ENCODE data around the gene ABRAXAS1. TPM values are rescaled to one million over a fixed set of nuclear protein-coding genes. Genes with fewer than 3 reads are reported as not detected.

The ABRAXAS1 gene
- polyA plus RNA-seq, 1 experiment, result 30.1 TPM

GRCh38 chr4:83473966-83474365 lies 10.9 kb downstream of the ABRAXAS1 start:
- Histone ChIP-seq H3K4me3 (ENCODE audit: low read depth, low read length) (no peak overlapping the region), H3K9me3 (ENCODE audit: control insufficient read depth, insufficient read depth, low read length) (no peaks in the 10 kb centered on the region), H3K27ac (ENCODE audit: low read depth, low read length) (no peak overlapping the region), H3K27me3 (ENCODE audit: control insufficient read depth, insufficient read depth, low read length) (no peaks in the 10 kb centered on the region)
- ChIA-PET CTCF (no interaction called here), POLR2A (no interaction called here)
- TF ChIP-seq, protein P1, sequence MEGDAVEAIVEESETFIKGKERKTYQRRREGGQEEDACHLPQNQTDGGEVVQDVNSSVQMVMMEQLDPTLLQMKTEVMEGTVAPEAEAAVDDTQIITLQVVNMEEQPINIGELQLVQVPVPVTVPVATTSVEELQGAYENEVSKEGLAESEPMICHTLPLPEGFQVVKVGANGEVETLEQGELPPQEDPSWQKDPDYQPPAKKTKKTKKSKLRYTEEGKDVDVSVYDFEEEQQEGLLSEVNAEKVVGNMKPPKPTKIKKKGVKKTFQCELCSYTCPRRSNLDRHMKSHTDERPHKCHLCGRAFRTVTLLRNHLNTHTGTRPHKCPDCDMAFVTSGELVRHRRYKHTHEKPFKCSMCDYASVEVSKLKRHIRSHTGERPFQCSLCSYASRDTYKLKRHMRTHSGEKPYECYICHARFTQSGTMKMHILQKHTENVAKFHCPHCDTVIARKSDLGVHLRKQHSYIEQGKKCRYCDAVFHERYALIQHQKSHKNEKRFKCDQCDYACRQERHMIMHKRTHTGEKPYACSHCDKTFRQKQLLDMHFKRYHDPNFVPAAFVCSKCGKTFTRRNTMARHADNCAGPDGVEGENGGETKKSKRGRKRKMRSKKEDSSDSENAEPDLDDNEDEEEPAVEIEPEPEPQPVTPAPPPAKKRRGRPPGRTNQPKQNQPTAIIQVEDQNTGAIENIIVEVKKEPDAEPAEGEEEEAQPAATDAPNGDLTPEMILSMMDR (IDR thresholded peaks at IDR 0.05; ENCODE audit: low read depth, low read length), result no peak
- DNase-seq (ENCODE audit: low read depth, low spot score), result no peak

GRCh38 chr4:83473423-83473822 lies 11.5 kb downstream of the ABRAXAS1 start:
- ChIA-PET CTCF (no interaction called here), POLR2A (no interaction called here)

DNA sequence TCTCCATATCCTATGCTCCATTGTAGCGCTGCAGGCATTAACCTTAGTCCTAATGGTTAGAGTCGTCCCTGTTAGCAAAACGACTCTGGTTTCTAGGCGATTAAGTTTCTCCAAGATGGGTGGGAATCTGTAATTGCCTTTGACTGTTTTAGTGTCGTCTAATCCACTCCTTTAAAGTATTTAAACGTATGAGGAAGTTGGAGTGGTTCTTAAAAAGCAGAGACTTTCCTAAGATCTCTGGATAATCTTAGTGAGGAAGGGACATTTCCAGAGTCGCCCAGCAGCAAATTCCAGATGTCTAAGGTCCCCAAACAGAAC lies 28.8 kb downstream of the ABRAXAS1 start:
- TF ChIP-seq, protein P1 (IDR thresholded peaks at IDR 0.05; ENCODE audit: low read depth, low read length), result no peak
- ChIA-PET POLR2A (interaction anchor here (0.6 to 1.2 kb wide), 5 partner anchors 78 to 172 kb away, joined by 3 to 6 read pairs (median 4); partner anchors contain the start of gene COQ2), CTCF (interaction anchor here (1.0 kb wide), 1 partner anchor 175 kb away, joined by 4 read pairs; no protein-coding TSS in a partner anchor)
- H3K9me3 ChIP-seq (ENCODE audit: control insufficient read depth, insufficient read depth, low read length), result no peaks in the 10 kb centered on the region
- no peak overlapping the region for H3K27ac ChIP-seq (ENCODE audit: low read depth, low read length)
- H3K27me3 ChIP-seq (ENCODE audit: control insufficient read depth, insufficient read depth, low read length), result no peaks in the 10 kb centered on the region
- H3K4me3 ChIP-seq (ENCODE audit: low read depth, low read length), result peak overlapping the region; percentile 92
- DNase-seq (ENCODE audit: low read depth, low spot score), result no peak

More at GRCh38 chr4:83473423-83473822, 11.5 kb downstream of the ABRAXAS1 start:
- no peak overlapping the region for H3K4me3 ChIP-seq (ENCODE audit: low read depth, low read length)
- no peaks in the 10 kb centered on the region for H3K27me3 ChIP-seq (ENCODE audit: control insufficient read depth, insufficient read depth, low read length)
- no peak for DNase-seq (ENCODE audit: low read depth, low spot score)
- no peak overlapping the region for H3K27ac ChIP-seq (ENCODE audit: low read depth, low read length)
- no peaks in the 10 kb centered on the region for H3K9me3 ChIP-seq (ENCODE audit: control insufficient read depth, insufficient read depth, low read length)
- TF ChIP-seq, protein P1 (IDR thresholded peaks at IDR 0.05; ENCODE audit: low read depth, low read length), result no peak

- Histone ChIP-seq H3K9me3 (ENCODE audit: control insufficient read depth, insufficient read depth, low read length) (no peaks in the 10 kb centered on the region), H3K4me3 (ENCODE audit: low read depth, low read length) (peak within 1 kb of the TSS; percentile 92), H3K27ac (ENCODE audit: low read depth, low read length) (peak within 1 kb of the TSS; percentile 97), H3K27me3 (ENCODE audit: control insufficient read depth, insufficient read depth, low read length) (no peaks in the 10 kb centered on the region)
- TF ChIP-seq, protein P1 (IDR thresholded peaks at IDR 0.05; ENCODE audit: low read depth, low read length), result peak; percentile 31; the same call in 1 of the 2 replicates
- ChIA-PET CTCF (interaction anchor here (1.0 to 2.1 kb wide), 3 partner anchors 93 to 174 kb away, joined by 4 to 6 read pairs (median 4); partner anchors contain the start of gene COQ2), POLR2A (interaction anchor here (0.6 to 1.2 kb wide), 6 partner anchors 79 to 1082 kb away, joined by 3 to 6 read pairs (median 4); partner anchors contain the start of genes COQ2 and HNRNPD)
- peak; percentile 99 for DNase-seq (ENCODE audit: low read depth, low spot score)
These were observed 29.4 kb downstream of the ABRAXAS1 start, which contains the start of the genes HELQ and MRPS18C for GRCh38 chr4:83455281-83456183. HELQ (minus strand) TSS chr4:83455823; CDS start chr4:83455693, 130 bp downstream. MRPS18C (plus strand) TSS chr4:83456058; CDS start chr4:83456078, 20 bp downstream.

Measured in AG04450 (cell line).